GM10847 (cell line): ENCODE data around the gene FN1.

Experiments
- POLR2A ChIP-seq: IDR thresholded peaks from 2 replicates; pipeline ENCODE4 v1.6.1; 2011; ENCODE audit not compliant: insufficient read length; ENCODE audit errors: extremely low read depth

The FN1 gene

GRCh38 chr2:215404348-215405012, 31.4 kb downstream of the FN1 start:
- TF ChIP-seq POLR2A, result no peak

DNA sequence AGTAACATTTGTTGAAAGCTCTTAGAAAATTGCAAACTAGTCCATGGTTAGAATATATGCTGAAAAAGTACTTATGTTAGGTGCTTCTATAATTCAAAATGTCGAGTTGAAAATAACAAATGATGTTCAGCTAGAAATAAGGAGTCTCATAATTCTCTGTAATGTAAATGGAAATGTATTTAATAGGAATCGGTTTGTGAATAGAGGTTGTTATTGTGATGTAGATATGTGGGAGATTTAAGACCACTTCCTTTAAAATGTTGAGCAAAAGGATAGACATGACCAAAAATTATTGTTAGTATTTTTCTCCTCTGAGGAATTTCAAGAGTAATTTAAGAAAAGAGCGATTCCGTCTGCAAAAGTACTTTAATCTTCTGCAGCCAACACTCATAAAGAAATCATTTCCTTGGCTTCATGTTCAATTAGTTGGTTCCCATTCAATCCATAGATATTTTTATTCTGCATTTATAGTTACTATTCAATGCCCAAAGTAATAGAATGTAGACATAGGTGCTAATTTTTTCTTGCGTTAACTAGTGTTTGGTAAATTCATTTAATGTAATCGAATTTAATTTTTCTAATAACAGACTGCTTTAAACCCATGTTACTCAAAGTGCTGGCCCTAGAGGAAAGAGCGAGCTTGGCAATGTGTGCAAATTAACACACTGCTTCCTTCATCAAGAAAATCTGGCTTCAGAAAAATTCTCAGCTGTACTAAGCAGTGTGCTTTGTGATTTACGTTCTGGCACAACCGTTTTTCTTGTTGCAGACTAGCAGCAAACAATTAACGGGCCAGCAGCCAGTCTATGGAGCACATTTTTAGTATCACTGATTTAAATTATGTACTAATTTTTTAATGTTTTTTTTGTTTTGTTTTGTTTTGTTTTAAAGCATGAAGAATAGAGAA, 32.2 kb downstream of the FN1 start:
- TF ChIP-seq POLR2A, result no peak

GRCh38 chr2:215401896-215402379, 33.9 kb downstream of the FN1 start:
- no peak for TF ChIP-seq POLR2A

GRCh38 chr2:215399067-215399716, 36.7 kb downstream of the FN1 start:
- no peak for TF ChIP-seq POLR2A

- no peak for TF ChIP-seq POLR2A
These were observed 38.1 kb downstream of the FN1 start for GRCh38 chr2:215397632-215398341.

GRCh38 chr2:215396595-215397313, 39.1 kb downstream of the FN1 start:
- no peak for TF ChIP-seq POLR2A

DNA sequence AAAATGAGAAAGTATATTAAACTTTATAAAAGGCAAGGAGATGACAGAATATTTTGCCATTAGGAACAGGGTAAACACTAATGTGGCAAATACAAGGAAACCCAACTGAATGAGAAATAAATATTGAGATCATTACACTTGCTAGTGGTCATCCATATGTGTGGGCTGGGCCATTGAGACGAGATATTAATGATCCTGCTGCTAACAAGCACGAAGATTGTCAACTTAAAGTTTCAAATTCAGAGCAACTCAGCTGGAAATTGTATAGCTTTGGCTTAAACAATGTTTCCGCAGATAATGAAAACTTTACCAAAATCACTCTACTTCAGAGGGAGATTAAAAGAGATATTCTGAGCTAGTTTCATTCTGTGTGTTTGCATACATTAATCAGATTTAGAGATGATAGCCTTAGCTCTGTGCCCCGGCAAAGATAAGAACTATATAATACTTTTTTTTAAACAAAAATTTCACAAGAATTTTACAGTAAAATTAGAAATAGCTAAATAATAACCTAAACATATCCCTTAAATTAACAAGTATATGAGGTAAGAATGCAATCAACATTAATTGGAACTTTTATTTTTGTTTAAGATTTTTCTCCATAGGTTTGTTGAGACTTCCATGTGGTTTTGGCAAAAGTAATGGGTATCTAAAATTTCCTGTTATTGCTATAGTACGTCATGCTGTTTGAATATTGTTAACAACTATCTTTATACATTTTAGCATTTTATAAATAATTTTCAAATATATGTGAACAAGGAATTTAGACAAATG, 40.0 kb downstream of the FN1 start:
- no peak for TF ChIP-seq POLR2A

GRCh38 chr2:215394102-215394805, 41.6 kb downstream of the FN1 start:
- no peak for TF ChIP-seq POLR2A

DNA sequence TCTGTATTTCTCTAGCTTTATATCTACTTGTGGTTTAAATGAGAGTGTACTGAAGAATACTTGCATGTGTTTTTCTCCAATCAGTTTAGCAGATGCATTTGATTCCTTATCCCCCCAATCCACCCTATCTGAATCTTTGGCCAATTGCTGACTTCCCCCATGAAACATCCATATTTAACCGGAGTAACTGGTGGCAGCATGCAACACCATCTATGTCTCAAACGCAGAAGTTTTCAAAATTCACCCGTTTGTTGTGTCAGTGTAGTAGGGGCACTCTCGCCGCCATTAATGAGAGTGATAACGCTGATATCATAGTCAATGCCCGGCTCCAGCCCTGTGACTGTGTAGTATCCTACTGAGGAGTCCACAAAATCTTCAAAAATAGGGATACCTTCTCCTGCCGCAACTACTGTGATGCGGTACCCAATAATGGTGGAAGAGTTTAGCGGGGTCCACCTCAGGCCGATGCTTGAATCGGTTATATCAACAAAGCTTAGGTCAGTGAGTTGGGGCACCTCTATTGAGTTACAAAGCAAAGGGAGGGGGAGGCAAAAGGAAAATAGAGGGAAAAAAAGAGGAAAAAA, 43.1 kb downstream of the FN1 start:
- TF ChIP-seq POLR2A, result no peak

DNA sequence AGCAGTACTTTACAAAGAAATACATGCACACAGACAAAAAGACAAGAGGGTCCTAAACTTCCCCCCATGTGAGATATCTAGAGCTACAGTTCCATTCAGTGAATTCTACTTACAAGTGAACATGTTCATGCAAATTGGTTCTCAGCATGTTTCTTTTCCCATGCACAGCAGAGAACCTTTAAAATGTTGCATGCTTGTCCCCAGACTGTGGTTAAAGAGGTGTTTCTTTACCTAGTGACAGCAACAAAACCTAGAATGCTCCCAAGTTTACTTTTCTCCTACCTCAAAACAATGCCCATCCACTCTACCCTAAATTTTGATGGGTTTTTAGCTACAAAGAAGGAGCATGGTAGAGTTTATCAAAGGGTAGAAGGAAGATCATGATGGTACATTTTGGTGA, 43.7 kb downstream of the FN1 start:
- TF ChIP-seq POLR2A, result no peak

DNA sequence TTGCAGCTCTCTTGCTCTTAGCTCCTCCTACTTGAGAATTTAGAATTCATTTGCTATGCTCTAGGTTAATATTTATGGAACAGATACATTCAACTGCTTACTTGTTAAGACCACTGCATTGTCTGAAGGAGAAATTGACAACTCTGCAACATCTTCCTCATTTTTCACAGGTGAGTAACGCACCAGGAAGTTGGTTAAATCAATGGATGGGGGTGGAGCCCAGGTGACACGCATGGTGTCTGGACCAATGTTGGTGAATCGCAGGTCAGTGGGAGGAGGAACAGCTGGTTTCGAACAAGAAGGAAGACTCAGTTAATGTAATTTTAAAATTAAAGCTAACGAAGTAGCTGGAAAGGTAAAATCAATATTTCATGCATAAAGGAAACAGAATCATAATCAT, 44.3 kb downstream of the FN1 start:
- TF ChIP-seq POLR2A, result no peak

DNA sequence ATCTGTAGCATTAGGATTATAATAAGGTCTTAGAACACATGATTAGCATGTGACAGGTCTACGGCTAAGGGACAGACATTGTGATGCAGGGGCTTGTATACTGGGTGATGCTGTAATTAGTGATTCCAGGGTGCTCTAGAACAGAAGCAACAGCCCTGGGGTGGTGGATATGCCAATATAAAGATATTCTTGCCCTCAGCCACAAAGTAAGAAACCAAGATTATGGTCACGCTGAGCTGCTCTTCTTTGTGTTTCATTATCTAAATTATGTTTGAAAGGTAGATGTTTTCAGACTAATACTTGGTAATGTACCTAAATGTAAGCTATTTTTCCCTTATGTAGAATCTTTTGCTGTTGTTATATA, 45.3 kb downstream of the FN1 start:
- TF ChIP-seq POLR2A, result no peak
